MCF 10A (cell line): ENCODE data around the gene BRD7. TPM values are rescaled to one million over a fixed set of nuclear protein-coding genes. Genes with fewer than 3 reads are reported as not detected.

Experiments used
- BruUV-seq: library from RNA; stranded (reverse); fragments of 400-500 nt; replicated peaks from 2 replicates; lab custom pipeline; 2021; lab: Mats Ljungman, UMichigan
- CTCF ChIA-PET: fragments of 300-600 bp; sonication (Branson Sonifier 250); formaldehyde crosslinking; extraction: SDS; loops from one replicate; lab custom pipeline; 2021; ENCODE audit warnings: antibody characterized with exemption, inconsistent platforms; lab: Yijun Ruan, JAX
- POLR2A ChIA-PET: fragments of 300-600, 350-650 bp; sonication (Branson Sonifier 250); formaldehyde crosslinking; extraction: SDS; loops from one replicate; lab custom pipeline; 2020; ENCODE audit warnings: antibody characterized with exemption, inconsistent platforms; lab: Yijun Ruan, JAX
- DNase-seq: peaks from one replicate; pipeline ENCODE4 v3.0.0-alpha.2; 2018; ENCODE audit not compliant: unreplicated experiment
- H3K27ac Mint-ChIP-seq: one replicate; pipeline ENCODE4 v1.8.0; 2022; ENCODE audit warnings: mild to moderate bottlenecking, low read depth, mixed read lengths; ENCODE audit not compliant: unreplicated experiment
- H3K27me3 Mint-ChIP-seq: one replicate; pipeline ENCODE4 v1.8.0; 2022; ENCODE audit warnings: mixed read lengths; ENCODE audit not compliant: insufficient read depth, unreplicated experiment
- H3K36me3 Mint-ChIP-seq: one replicate; pipeline ENCODE4 v1.8.0; 2022; ENCODE audit warnings: mild to moderate bottlenecking, moderate library complexity, mixed read lengths; ENCODE audit not compliant: insufficient read depth, unreplicated experiment
- H3K4me1 Mint-ChIP-seq: one replicate; pipeline ENCODE4 v1.8.0; 2022; ENCODE audit warnings: mixed read lengths; ENCODE audit not compliant: insufficient read depth, unreplicated experiment
- H3K4me3 Mint-ChIP-seq: one replicate; pipeline ENCODE4 v1.8.0; 2022; ENCODE audit warnings: mild to moderate bottlenecking, moderate library complexity, mixed read lengths; ENCODE audit not compliant: unreplicated experiment
- H3K9me3 Mint-ChIP-seq: one replicate; pipeline ENCODE4 v1.8.0; 2022; ENCODE audit warnings: mixed read lengths; ENCODE audit not compliant: unreplicated experiment
- intact Hi-C: fragments of 100-400 bp; cut with micrococcal nuclease; formaldehyde crosslinking; loops from 2 replicates; pipeline ENCODE4 v1.14.1; 2022
- total RNA-seq: library from RNA; stranded (reverse); gene quantifications from 2 replicates; pipeline ENCODE4 v1.2.3, GENCODE V29; 2022
- TF ChIP-seq, protein P1 (sequence below): fragments of 200-600 bp; IDR thresholded peaks from one replicate; pipeline ENCODE4 v1.8.0; 2022; ENCODE audit warnings: antibody characterized with exemption, mild to moderate bottlenecking; ENCODE audit not compliant: unreplicated experiment

Gene BRD7
- total RNA-seq, 1 experiment from 2014 or later = 75.9 TPM

DNA sequence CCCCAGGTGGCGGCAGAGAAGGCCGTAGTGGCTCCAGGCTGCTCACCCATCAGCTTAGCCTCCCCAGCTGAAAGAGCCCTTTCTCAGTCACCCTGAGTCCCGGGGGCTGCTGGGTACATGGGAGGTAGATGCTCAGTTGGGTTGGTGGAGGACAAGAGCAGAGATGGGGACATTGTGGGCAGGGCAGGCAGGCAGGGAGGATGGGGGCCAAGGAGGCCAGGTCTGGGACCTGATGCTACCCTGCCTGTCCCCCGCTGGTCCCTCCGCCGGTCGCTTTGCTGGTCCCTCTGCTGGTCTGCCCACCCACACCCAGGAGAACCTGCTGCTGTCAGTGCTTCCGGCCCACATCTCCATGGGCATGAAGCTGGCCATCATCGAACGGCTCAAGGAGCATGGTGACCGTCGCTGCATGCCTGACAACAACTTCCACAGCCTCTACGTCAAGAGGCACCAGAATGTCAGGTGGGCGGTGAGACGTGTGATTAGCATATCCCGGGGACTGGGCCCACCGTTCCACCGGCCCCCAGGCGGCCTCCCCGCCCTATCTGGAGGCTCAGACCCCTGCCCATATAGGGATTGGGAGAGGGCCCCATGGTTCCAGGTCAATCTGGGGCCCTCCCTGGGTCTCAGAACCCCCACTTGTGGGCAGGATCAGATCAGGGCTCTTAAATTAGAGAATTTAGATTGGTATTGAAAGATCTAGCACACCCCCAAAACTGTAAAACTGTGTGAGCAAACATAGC lies 75.6 kb downstream of the BRD7 start:
- ChIA-PET CTCF (no interaction called here), POLR2A (no interaction called here)
- no peak overlapping the region for H3K4me3 Mint-ChIP-seq
- TF ChIP-seq, protein P1, sequence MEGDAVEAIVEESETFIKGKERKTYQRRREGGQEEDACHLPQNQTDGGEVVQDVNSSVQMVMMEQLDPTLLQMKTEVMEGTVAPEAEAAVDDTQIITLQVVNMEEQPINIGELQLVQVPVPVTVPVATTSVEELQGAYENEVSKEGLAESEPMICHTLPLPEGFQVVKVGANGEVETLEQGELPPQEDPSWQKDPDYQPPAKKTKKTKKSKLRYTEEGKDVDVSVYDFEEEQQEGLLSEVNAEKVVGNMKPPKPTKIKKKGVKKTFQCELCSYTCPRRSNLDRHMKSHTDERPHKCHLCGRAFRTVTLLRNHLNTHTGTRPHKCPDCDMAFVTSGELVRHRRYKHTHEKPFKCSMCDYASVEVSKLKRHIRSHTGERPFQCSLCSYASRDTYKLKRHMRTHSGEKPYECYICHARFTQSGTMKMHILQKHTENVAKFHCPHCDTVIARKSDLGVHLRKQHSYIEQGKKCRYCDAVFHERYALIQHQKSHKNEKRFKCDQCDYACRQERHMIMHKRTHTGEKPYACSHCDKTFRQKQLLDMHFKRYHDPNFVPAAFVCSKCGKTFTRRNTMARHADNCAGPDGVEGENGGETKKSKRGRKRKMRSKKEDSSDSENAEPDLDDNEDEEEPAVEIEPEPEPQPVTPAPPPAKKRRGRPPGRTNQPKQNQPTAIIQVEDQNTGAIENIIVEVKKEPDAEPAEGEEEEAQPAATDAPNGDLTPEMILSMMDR = no peak
- no peaks in the 10 kb centered on the region for H3K4me1 Mint-ChIP-seq
- intact Hi-C loops = no loop called here
- H3K27me3 Mint-ChIP-seq = no peaks in the 10 kb centered on the region
- DNase-seq = no peak
- no peaks in the 10 kb centered on the region for H3K9me3 Mint-ChIP-seq
- H3K27ac Mint-ChIP-seq = no peak overlapping the region
- peaks cover 6% of the 10 kb centered on the region for H3K36me3 Mint-ChIP-seq
- no TSS peak for BruUV-seq

DNA sequence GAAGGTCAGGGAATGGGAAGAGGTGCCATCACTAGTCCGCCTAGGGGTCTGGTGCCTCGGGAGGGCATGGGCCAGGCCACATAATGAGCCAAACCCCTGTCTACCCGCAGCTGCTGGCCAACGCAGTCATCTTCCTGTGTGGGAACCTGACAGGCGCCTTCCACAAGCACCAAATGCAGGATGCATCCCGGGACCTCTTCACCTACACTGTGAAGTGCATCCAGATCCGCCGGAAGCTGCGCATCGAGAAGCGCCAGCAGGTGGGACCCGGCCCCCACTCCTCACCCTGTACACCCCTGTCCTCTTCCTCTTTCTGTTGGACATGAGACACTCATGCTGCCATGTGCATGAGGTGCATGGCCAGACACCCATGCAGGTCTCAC lies 76.2 kb downstream of the BRD7 start:
- intact Hi-C loops = no loop called here
- no TSS peak for BruUV-seq
- H3K4me1 Mint-ChIP-seq = no peaks in the 10 kb centered on the region

DNA sequence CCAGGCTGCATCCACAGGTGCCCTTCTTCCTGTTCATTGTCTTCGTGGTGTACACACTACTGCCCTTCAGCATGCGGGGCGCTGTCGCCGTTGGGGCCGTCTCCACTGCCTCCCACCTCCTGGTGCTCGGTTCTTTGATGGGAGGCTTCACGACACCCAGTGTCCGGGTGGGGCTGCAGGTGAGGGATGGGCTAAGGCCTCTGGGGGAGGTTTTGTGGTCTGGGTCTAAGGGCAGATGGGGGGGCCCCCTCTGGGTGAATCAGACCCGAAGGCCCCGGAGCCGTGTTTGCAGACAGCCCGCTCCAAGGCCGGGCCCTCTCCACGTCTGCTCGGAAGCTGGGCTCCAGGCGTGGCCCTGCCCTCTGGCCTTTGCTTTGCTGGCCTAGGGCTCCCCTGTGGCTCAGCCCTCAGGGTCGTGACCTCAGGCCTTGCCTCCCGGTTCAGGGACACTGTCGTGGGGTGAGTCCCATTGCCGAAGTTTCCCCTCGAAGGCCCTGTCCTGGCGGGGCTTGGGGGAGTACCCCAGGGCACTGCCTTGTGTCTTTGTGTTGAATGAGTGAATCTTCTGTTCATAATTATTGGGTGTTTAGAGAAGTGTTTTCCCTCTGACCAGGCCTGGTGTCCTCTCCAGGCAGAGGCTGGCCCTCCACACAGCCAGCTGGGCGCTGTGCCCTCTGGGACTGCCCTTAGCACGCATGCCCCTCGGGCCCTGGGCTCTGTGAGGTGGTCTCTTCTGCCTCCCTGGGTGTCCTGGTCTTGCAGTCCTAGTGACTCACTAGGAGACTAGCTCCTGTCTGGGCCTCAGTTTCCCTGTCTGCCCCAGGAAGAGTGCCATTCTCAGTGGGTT lies 76.8 kb downstream of the BRD7 start:
- ChIA-PET CTCF (no interaction called here), POLR2A (no interaction called here)
- no TSS peak for BruUV-seq
- Mint-ChIP-seq H3K4me3 (no peak overlapping the region), H3K27ac (no peak overlapping the region), H3K4me1 (no peaks in the 10 kb centered on the region), H3K27me3 (no peaks in the 10 kb centered on the region), H3K36me3 (peaks cover 6% of the 10 kb centered on the region), H3K9me3 (no peaks in the 10 kb centered on the region)
- TF ChIP-seq, protein P1 = no peak
- no peak for DNase-seq
- intact Hi-C loops = no loop called here

More for the DNA sequence above, 76.2 kb downstream of the BRD7 start:
- DNase-seq = no peak
- Mint-ChIP-seq H3K27ac (no peak overlapping the region), H3K4me3 (no peak overlapping the region), H3K9me3 (no peaks in the 10 kb centered on the region), H3K27me3 (no peaks in the 10 kb centered on the region), H3K36me3 (peaks cover 6% of the 10 kb centered on the region)
- ChIA-PET CTCF (no interaction called here), POLR2A (no interaction called here)
- TF ChIP-seq, protein P1 = no peak

DNA sequence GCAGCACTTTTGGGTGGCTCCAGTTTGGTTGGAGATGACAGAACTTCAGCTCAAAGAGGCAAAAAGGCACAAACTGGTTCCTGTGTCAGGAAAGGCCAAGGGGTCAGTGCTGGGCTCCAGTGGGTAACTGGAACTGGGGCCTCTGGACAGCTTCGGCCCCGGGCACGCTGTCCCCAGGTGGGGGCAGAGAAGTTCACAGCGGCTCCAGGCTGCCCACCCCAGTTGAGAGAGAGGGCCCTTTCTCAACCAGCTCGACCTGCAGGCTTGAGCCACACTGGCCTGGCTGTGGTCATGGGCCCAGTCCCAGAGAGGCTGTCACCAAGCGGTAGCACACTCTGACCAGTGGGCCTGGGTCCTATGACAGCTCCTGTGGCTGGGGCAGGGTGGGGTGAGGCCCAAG lies 77.9 kb downstream of the BRD7 start:
- POLR2A ChIA-PET = no interaction called here
- intact Hi-C loops = no loop called here
- Mint-ChIP-seq H3K36me3 (no peaks in the 10 kb centered on the region), H3K4me1 (no peaks in the 10 kb centered on the region), H3K27ac (no peak overlapping the region), H3K9me3 (no peaks in the 10 kb centered on the region), H3K4me3 (no peak overlapping the region), H3K27me3 (no peaks in the 10 kb centered on the region)
- DNase-seq = no peak
- CTCF ChIA-PET = interaction anchor here (0.6 to 1.2 kb wide), 2 partner anchors 13 to 20 kb away, joined by 3 to 4 read pairs; no protein-coding TSS in a partner anchor
- TF ChIP-seq, protein P1 = no peak
- no TSS peak for BruUV-seq
